Measurements from ENCODE around the gene RTN4.

Gene RTN4

DNA sequence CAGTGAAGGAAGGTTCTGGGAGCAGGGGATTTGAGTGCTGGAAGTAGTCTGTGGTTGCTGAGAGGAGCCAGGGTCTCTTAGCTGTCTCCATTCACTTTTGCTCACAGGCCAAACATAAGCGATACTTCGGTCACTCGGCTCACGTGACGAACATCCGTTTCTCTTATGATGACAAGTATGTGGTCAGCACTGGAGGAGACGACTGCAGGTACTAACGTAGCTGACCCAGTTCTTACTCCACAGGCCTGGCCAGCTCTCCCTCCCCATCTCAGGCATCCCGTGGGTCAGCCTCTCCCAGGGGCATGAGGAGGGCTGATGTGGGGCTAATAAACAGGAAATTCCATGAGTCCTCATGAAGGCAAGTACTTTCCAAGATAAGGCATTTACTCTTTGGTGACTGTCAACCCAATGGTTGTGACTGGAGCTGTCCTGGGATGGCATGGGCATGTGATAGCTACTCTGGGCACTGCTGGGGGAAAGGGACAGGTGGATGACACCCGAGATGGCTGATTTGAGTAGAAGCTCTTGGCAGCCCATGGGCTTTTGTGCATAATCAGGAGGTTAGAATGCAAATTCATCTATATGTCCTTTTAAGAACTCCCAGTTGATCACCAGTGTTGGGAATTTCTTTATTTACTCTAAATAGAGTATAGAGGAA, 81.6 kb downstream of the RTN4 start:
- DNase-seq: no peak

DNA sequence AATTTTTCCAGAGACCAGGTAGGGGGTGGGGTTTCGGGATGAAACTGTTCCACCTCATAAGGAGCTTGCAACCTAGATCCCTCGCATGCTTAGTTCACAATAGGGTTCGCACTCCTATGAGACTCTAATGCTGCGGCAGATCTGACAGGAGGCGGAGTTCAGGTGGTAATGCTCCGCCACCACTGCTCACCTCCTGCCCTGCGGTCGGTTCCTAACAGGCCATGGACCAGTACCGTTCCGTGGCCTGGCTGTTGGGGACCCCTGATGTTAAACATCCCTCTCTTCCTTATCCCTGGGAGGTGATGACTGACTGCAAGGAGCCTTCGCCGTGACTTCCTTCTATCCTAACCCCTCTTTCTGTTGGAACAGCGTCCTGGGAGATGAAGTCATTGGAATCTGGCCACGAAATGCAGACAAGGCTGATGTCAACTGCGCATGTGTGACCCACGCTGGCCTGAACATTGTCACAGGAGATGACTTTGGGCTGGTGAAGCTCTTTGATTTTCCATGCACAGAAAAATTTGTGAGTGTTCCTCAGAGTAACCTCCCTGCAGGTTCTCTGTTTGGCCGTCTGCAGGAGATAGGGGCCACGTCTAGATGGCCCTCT, 82.4 kb downstream of the RTN4 start:
- no peak for DNase-seq

- DNase-seq: no peak
Measured at GRCh38 chr2:54967269-54967668, 83.0 kb downstream of the RTN4 start.

- DNase-seq: no peak
Measured at GRCh38 chr2:54966837-54967236, 83.4 kb downstream of the RTN4 start.

DNA sequence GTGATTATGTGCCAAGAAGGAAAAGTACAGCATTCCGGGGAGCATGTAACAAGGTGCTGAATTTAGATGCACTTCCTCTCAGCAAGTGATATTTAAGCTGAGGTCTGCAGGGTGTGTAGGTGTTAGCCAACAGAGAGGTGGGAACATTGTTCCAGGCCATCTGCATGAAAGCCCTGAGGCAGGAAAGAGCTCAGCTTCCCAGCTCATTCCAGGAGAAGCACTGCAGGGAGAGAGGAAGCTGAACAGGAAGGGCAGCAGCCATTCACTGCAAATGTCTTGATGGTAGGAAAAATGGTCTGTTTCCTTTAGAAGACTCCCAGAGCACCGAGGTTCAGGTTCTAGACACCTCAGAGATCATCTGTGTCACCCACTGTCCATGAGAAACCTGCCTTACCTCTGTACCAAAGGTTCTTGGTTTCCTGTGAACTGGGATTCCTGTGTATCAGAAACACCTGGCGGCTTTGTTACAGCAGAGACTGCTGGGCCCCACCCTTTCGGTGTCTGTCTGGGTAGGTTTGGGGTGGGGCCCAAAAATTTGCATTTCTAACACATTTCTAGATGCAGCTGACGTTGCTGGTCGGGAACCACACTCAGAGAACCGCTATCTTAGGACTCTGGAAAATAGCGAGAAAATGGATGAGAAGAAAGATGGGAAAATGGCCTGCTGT, 84.0 kb downstream of the RTN4 start:
- no peak for DNase-seq

- DNase-seq: no peak
Measured at GRCh38 chr2:54965425-54965824, 84.8 kb downstream of the RTN4 start.

- no peak for DNase-seq
Measured at GRCh38 chr2:54964816-54965215, 85.4 kb downstream of the RTN4 start.

DNA sequence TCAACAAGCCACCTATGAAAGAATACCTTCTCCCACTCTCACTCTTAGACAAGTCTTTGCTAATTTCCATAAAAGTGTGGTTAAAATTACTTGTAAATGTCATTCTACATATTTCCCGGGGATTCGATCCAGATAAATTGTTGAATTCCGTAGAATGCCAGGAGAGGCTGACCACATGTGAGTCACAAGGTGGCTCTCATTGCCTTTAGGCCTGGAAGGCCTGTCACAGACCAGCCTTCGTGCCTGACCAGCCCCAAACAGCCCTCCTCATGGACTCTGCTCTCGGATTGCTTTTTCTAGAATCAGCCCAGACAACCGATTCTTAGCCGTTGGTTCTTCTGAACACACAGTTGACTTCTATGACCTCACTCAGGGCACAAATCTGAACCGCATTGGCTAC, 86.0 kb downstream of the RTN4 start:
- no peak for DNase-seq

DNA sequence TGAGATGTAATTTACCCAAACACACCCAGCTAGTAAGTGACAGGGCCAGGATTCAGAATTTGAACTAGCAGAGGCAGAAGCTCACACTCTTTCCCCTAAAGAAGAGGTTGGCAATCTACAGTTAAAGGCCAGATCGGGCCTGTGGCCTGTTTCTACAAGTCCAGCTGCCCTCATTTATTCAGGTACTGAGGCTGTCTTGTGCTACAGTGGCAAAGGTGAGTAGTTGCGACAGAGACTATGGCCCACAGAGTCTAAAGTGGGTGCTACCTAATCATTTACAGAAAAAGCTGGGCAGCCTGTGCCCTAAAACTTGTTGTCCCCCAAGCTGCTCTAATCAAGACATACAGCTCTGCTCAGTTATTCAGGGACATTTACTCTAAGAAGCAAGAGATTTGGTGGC, 86.8 kb downstream of the RTN4 start:
- DNase-seq: no peak

DNA sequence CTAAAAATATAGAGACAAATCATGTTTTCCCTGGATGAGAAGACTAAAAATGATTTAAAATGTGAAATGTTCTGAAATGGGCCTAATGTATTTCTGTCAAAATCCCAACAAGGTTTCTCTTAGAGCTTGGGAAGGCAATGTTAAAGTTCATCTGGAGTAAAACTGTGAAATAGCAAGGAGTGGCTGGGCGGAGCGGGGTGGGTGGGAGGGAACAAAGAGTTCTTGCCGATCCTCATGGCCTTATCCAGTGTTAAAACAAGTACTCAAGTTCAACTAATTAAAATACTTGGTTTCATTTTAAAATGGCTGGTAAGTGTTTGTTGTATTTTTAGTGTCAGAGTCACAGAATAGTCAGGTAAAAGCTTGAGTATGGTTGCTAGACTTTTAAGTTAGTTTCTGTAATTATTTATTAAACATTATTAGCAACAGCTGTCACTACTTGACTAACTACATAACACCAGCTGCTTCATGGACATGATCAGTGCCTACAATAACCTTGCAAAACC, 87.3 kb downstream of the RTN4 start:
- no peak for DNase-seq

DNA sequence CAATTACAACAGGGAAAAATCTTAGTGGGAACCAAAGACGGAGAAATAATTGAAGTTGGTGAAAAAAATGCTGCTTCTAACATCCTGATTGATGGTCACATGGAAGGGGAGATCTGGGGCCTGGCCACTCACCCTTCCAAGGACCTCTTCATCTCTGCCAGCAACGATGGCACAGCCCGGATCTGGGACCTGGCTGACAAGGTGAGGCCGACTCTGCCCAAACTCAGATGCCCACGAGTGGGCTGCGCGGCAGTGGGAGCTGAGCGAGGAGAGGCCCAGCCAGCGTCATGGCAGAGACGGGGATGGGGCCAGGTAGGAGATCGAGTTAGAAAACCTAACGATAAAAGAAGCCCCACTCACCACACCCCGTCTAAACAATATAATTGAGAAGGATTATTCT, 87.7 kb downstream of the RTN4 start:
- DNase-seq: no peak

- DNase-seq: no peak
Measured at GRCh38 chr2:54960164-54960563, 90.1 kb downstream of the RTN4 start.

DNA sequence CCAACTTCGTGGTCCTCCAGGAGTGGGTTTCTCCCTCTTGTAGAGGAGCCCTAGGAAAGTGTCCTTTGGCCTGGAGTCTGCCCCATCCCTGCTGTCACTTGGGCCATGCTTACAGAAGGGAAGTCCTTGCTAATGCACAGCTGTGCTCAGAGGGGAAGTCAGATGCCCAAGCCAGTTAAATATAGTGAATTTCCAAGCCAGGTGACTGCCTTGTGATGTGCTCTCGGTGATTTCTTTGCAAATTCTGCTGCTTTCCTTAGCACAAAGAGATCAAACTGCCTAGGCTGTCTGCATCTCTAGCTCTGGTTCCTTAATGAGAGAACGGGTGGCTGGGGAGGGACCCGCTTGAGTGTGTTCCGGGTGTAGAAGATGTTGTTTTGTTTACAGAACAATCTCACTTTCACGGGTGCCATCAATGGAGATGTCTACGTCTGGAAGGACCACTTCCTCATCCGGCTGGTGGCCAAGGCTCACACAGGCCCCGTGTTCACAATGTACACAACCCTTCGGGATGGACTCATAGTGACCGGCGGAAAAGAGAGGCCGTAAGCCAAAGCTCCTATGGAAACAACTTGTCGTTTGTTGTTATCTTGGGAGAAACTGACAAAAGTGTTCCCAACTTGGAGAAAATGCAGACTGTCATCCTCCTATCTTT, 91.4 kb downstream of the RTN4 start:
- no peak for DNase-seq

DNA sequence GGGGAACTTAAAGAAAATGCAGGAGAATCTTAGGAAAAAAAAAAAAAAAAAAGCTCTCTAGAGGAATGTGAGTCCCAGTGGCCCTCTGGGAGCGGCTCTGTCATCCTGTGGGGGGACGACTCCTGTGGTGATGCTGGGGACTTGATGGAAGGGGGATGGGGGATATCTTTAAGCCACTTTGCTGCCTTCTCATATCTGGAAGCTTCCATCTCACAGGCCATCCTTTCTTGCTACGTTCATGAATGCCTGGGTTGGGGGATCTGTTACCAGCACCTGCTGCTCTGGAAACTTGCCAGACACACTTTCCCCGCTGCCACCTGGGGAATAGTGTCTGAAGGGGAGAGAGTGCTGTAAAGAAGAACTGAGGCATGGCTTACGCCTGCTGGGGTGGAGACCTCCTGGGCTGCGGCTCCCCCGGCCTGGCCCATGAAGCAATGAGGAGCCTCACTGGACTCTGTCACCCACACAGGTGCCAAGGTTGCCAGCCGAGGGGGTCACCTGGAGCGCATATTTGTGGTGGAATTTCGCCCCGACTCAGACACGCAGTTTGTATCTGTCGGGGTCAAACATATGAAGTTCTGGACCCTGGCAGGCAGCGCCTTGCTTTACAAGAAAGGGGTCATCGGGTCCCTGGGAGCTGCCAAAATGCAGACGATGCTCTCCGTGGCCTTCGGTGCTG, 92.8 kb downstream of the RTN4 start:
- peak; percentile 59 for DNase-seq

DNA sequence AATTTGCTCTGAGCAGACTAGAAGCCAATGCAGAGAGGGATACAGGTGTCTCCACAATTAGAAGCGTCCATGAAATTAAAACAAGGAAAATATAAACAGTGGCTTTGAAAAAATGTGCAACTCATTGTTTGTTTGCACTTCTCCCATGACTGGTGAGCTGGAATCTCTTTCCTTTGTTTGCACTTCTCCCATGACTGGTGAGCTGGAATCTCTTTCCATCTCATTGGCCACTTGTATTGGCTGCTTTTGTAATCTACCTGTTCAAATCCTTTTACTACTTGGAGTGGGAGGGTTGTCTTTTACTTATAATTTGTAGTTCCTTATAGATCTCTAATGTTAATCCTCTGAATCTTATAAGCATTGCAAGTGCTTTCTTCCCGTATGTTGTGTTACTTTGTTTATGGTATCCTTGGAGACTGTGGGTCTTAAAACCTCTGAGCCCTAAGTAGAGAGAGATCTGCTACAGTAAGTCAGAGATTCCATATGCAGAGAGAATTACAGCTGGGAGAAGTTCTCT, 94.1 kb downstream of the RTN4 start:
- DNase-seq: peak; percentile 7

DNA sequence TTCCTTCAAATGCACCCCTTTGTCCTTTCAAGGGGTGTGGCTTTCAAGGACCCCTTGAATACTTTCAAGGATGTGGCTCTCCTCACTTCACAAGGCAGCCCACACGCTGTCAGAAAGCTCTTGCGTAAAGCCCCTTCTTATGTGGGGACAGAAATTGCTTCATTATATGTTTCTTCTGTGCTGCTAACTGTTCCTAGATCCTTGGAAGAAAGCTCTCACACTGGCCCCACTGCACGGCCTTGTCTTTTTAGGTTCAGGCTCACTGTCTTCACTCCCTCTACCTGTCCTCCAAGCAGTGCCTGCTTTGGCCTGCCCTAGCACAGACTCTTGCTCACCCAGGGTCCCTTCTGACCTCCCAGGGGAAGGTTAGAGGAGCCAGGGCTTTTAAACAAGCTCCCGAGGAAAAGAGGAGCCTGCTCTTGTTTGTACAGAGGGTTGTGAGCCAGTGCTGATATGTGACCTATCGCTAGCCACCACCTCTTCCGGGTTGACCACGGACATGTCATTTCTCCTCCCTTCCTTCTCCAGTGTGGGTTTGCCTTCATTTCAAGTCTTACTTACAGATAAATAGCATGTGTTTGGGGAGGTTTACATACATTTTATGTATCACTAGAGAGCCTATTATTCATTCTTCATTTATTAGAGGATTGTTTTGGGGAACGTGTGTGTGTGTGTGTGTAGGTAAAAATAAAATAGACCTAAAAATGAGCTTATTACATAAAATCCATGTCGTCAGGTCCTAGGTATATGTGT, 94.7 kb downstream of the RTN4 start:
- no peak for DNase-seq

DNA sequence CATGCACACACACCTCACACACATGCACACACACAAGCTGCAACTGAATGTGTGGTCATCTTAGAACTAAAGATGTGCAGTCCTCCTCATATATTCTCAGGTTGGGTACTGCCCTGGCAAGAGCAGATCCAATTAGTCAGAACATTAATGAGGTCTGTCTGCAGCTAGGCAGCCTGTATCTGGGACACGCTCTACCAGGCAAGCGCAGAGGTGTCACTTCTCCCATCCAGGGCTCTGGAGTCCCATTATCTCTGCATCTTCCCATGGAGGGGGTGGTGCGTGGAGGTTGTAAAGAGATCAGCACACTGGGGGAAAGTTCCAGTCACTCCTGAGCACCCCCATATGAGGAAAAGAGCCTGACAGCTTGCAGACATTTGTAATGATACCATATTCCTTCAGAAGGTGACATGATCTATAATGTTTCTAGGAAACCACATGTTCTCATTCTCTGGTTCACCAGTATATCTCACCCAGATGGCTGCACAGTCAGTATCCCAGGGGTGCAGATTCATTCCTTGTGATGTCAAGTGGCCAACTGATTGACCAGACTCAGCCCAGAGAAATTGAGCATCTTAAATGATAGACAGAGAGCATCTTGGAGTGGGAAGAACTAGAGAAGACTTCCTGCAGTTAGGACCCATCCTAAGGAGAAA, 95.4 kb downstream of the RTN4 start:
- no peak for DNase-seq

GRCh38 chr2:54954158-54954557, 96.1 kb downstream of the RTN4 start:
- no peak for DNase-seq

DNA sequence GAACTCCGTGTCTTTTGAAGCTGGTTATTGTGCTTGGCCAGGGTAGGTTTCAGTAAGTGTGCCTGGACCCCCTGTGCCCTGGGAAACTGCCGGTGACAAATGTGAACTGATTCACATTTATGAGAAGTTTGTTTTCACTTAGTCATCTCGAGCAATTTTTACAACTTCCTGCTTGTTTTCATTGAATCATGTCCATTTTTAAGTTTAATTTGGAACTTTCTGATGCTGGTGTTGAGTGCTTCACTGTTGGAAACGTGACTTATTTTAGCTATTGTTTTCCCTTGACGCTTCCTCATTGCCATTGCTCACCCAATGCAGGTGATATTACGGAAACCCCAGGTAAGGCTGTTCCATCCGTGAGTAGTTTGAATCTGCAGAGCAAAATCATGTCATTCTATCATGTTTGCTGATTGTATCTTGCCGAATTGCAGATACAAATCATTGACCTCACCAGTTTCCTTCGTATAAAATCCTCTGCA, 97.2 kb downstream of the RTN4 start:
- DNase-seq: no peak

- DNase-seq: no peak
Measured at GRCh38 chr2:54952425-54952824, 97.8 kb downstream of the RTN4 start.

- DNase-seq: no peak
Measured at GRCh38 chr2:54950811-54951210, 99.4 kb downstream of the RTN4 start.

DNA sequence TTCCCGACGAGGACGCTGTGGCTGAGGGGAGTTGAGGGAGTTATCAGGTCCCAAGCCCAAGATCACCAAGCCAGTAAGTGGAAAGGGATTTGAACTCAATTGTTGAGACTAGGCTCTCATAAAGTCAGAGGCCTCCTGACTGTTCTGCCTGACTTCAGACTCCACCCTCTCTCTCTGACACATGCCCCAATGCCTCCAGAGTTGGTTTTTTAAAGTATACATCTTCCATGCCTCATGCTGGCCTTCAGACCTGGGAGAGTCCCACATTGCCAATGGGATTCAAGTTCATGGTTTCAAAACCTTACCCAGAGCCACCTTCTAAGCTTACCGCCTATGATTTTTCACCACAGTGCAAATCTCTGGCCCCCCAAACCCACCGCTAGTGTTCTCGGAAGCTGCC, 100.8 kb downstream of the RTN4 start:
- DNase-seq: no peak
